Measurements from ENCODE around the gene TSSC4.

Gene TSSC4

GRCh38 chr11:2379466-2380174 lies 20.9 kb upstream of the TSSC4 start:
- no peaks in the 10 kb centered on the region for H3K27me3 ChIP-seq (ENCODE audit: insufficient read depth, low read depth, severe bottlenecking)
- no peak overlapping the region for H3K4me3 ChIP-seq (ENCODE audit: low read depth, low read length)
- no peaks in the 10 kb centered on the region for H3K9me3 ChIP-seq (ENCODE audit: severe bottlenecking)
- no peak for TF ChIP-seq CTCF (IDR thresholded peaks at IDR 0.05; ENCODE audit: low read depth, low read length)
- no peak for DNase-seq
- H3K27ac ChIP-seq, result no peak overlapping the region
- peaks cover 7% of the 10 kb centered on the region; the same call in 1 of the 2 replicates for H3K36me3 ChIP-seq

GRCh38 chr11:2380396-2380795 lies 20.2 kb upstream of the TSSC4 start:
- Histone ChIP-seq H3K36me3 (peaks cover 10% of the 10 kb centered on the region; the same call in 1 of the 2 replicates), H3K9me3 (ENCODE audit: severe bottlenecking) (no peaks in the 10 kb centered on the region), H3K4me3 (ENCODE audit: low read depth, low read length) (no peak overlapping the region), H3K27me3 (ENCODE audit: insufficient read depth, low read depth, severe bottlenecking) (no peaks in the 10 kb centered on the region), H3K27ac (no peak overlapping the region)
- no peak for TF ChIP-seq CTCF (IDR thresholded peaks at IDR 0.05; ENCODE audit: low read depth, low read length)
- no peak for DNase-seq

GRCh38 chr11:2380807-2381350 lies 19.7 kb upstream of the TSSC4 start:
- H3K4me3 ChIP-seq (ENCODE audit: low read depth, low read length), result no peak overlapping the region
- H3K27ac ChIP-seq, result no peak overlapping the region
- TF ChIP-seq CTCF (IDR thresholded peaks at IDR 0.05; ENCODE audit: low read depth, low read length), result no peak
- no peak for DNase-seq
- H3K36me3 ChIP-seq, result peaks cover 10% of the 10 kb centered on the region; the same call in 1 of the 2 replicates
- H3K27me3 ChIP-seq (ENCODE audit: insufficient read depth, low read depth, severe bottlenecking), result no peaks in the 10 kb centered on the region
- H3K9me3 ChIP-seq (ENCODE audit: severe bottlenecking), result no peaks in the 10 kb centered on the region

GRCh38 chr11:2381494-2382128 lies 18.9 kb upstream of the TSSC4 start:
- no peak for TF ChIP-seq CTCF (IDR thresholded peaks at IDR 0.05; ENCODE audit: low read depth, low read length)
- Histone ChIP-seq H3K4me3 (ENCODE audit: low read depth, low read length) (no peak overlapping the region), H3K27ac (no peak overlapping the region), H3K36me3 (peaks cover 10% of the 10 kb centered on the region; the same call in 1 of the 2 replicates), H3K27me3 (ENCODE audit: insufficient read depth, low read depth, severe bottlenecking) (no peaks in the 10 kb centered on the region), H3K9me3 (ENCODE audit: severe bottlenecking) (no peaks in the 10 kb centered on the region)
- DNase-seq, result no peak

- H3K9me3 ChIP-seq (ENCODE audit: severe bottlenecking), result no peaks in the 10 kb centered on the region
- DNase-seq, result no peak
- no peak overlapping the region for H3K4me3 ChIP-seq (ENCODE audit: low read depth, low read length)
- no peaks in the 10 kb centered on the region for H3K27me3 ChIP-seq (ENCODE audit: insufficient read depth, low read depth, severe bottlenecking)
- no peak for TF ChIP-seq CTCF (IDR thresholded peaks at IDR 0.05; ENCODE audit: low read depth, low read length)
- H3K27ac ChIP-seq, result no peak overlapping the region
- H3K36me3 ChIP-seq, result peaks cover 10% of the 10 kb centered on the region; the same call in 1 of the 2 replicates
Observed at GRCh38 chr11:2382129-2382517, 18.4 kb upstream of the TSSC4 start.

Measured in WERI-Rb-1 (cell line).